ENCODE data around the gene S100A13. TPM values are rescaled to one million over a fixed set of nuclear protein-coding genes. Genes with fewer than 3 reads are reported as not detected.
"Not testable (repeated sequence)": the region's sequence is repeated elsewhere in the genome, so short reads cannot be mapped to it uniquely, and the experiment has no call there.

The S100A13 gene
- polyA plus RNA-seq, 4 donors: 139 to 170 (median 156) TPM

- DNase-seq (ENCODE audit: low read depth in 4 of 4, low spot score in 3 of 4): no peak
These were observed 18.3 kb downstream of the S100A13 start for GRCh38 chr1:153608742-153609584.

- no peak for DNase-seq (ENCODE audit: low read depth in 4 of 4, low spot score in 3 of 4)
These were observed 19.1 kb downstream of the S100A13 start for GRCh38 chr1:153608089-153608682.

GRCh38 chr1:153607381-153607780 is 19.9 kb downstream of the S100A13 start:
- no peak for DNase-seq (ENCODE audit: low read depth in 4 of 4, low spot score in 3 of 4)

GRCh38 chr1:153606194-153606593 is 21.1 kb downstream of the S100A13 start:
- DNase-seq (ENCODE audit: low read depth in 4 of 4, low spot score in 3 of 4): no peak

- no peak for DNase-seq (ENCODE audit: low read depth in 4 of 4, low spot score in 3 of 4)
These were observed 24.6 kb downstream of the S100A13 start for GRCh38 chr1:153602749-153603148.

- no peak for DNase-seq (ENCODE audit: low read depth in 4 of 4, low spot score in 3 of 4)
These were observed 27.5 kb downstream of the S100A13 start for GRCh38 chr1:153599847-153600246.

- DNase-seq (ENCODE audit: low read depth in 4 of 4, low spot score in 3 of 4): no peak
These were observed 28.8 kb downstream of the S100A13 start for GRCh38 chr1:153598309-153599172.

GRCh38 chr1:153597206-153597605 is 30.1 kb downstream of the S100A13 start:
- no peak for DNase-seq (ENCODE audit: low read depth in 4 of 4, low spot score in 3 of 4)

GRCh38 chr1:153592748-153593147 is 34.6 kb downstream of the S100A13 start:
- DNase-seq (ENCODE audit: low read depth in 4 of 4, low spot score in 3 of 4): no peak

GRCh38 chr1:153588482-153588881 is 38.8 kb downstream of the S100A13 start:
- no peak for DNase-seq (ENCODE audit: low read depth in 4 of 4, low spot score in 3 of 4)

GRCh38 chr1:153588033-153588432 is 39.3 kb downstream of the S100A13 start:
- not testable (repeated sequence) for DNase-seq (ENCODE audit: low read depth in 4 of 4, low spot score in 3 of 4)

- no peak for DNase-seq (ENCODE audit: low read depth in 4 of 4, low spot score in 3 of 4)
These were observed 40.0 kb downstream of the S100A13 start for GRCh38 chr1:153587314-153587713.

GRCh38 chr1:153586347-153586746 is 41.0 kb downstream of the S100A13 start:
- no peak for DNase-seq (ENCODE audit: low read depth in 4 of 4, low spot score in 3 of 4)

- no peak for DNase-seq (ENCODE audit: low read depth in 4 of 4, low spot score in 3 of 4)
These were observed 42.3 kb downstream of the S100A13 start for GRCh38 chr1:153585006-153585405.

- DNase-seq (ENCODE audit: low read depth in 4 of 4, low spot score in 3 of 4): no peak
These were observed 43.3 kb downstream of the S100A13 start for GRCh38 chr1:153583976-153584375.

- DNase-seq (ENCODE audit: low read depth in 4 of 4, low spot score in 3 of 4): not testable (repeated sequence)
These were observed 43.8 kb downstream of the S100A13 start for GRCh38 chr1:153583514-153583913.

- not testable (repeated sequence) for DNase-seq (ENCODE audit: low read depth in 4 of 4, low spot score in 3 of 4)
These were observed 44.5 kb downstream of the S100A13 start for GRCh38 chr1:153582836-153583235.

GRCh38 chr1:153578936-153579335 is 48.4 kb downstream of the S100A13 start:
- DNase-seq (ENCODE audit: low read depth in 4 of 4, low spot score in 3 of 4): no peak

- no peak for DNase-seq (ENCODE audit: low read depth in 4 of 4, low spot score in 3 of 4)
These were observed 48.8 kb downstream of the S100A13 start for GRCh38 chr1:153578490-153578889.

- DNase-seq (ENCODE audit: low read depth in 4 of 4, low spot score in 3 of 4): no peak
These were observed 49.7 kb downstream of the S100A13 start for GRCh38 chr1:153577624-153578051.

- no peak for DNase-seq (ENCODE audit: low read depth in 4 of 4, low spot score in 3 of 4)
These were observed 50.2 kb downstream of the S100A13 start for GRCh38 chr1:153577138-153577537.
